ENCODE measurements around the gene NMT1.

The NMT1 gene

GRCh38 chr17:45081047-45081703, 20.1 kb downstream of the NMT1 start:
- DNase-seq (ENCODE audit: low spot score), result peak; percentile 54

GRCh38 chr17:45086391-45086790, 25.3 kb downstream of the NMT1 start:
- peak; percentile 65 for DNase-seq (ENCODE audit: low spot score)

- DNase-seq (ENCODE audit: low spot score), result peak; percentile 61
These were observed 25.9 kb downstream of the NMT1 start for GRCh38 chr17:45086865-45087503.

- no peak for DNase-seq (ENCODE audit: low spot score)
These were observed 26.4 kb downstream of the NMT1 start for GRCh38 chr17:45087504-45087975.

- no peak for DNase-seq (ENCODE audit: low spot score)
These were observed 26.9 kb downstream of the NMT1 start for GRCh38 chr17:45087978-45088377.

- no peak for DNase-seq (ENCODE audit: low spot score)
These were observed 27.6 kb downstream of the NMT1 start for GRCh38 chr17:45088741-45089140.

GRCh38 chr17:45090711-45091110, 29.6 kb downstream of the NMT1 start:
- DNase-seq (ENCODE audit: low spot score), result no peak

- DNase-seq (ENCODE audit: low spot score), result no peak
These were observed 30.8 kb downstream of the NMT1 start for GRCh38 chr17:45091778-45092425.

GRCh38 chr17:45092911-45093430, 31.9 kb downstream of the NMT1 start:
- DNase-seq (ENCODE audit: low spot score), result peak; percentile 100

- peak; percentile 29 for DNase-seq (ENCODE audit: low spot score)
These were observed 32.5 kb downstream of the NMT1 start for GRCh38 chr17:45093444-45094110.

GRCh38 chr17:45096141-45096540, 35.0 kb downstream of the NMT1 start:
- DNase-seq (ENCODE audit: low spot score), result no peak

GRCh38 chr17:45096926-45097325, 35.8 kb downstream of the NMT1 start:
- DNase-seq (ENCODE audit: low spot score), result no peak

GRCh38 chr17:45098081-45098868, 37.2 kb downstream of the NMT1 start:
- no peak for DNase-seq (ENCODE audit: low spot score)

GRCh38 chr17:45098869-45099616, 37.9 kb downstream of the NMT1 start:
- DNase-seq (ENCODE audit: low spot score), result peak; percentile 78

- no peak for DNase-seq (ENCODE audit: low spot score)
These were observed 40.4 kb downstream of the NMT1 start for GRCh38 chr17:45101546-45101882.

GRCh38 chr17:45101883-45102811, 41.0 kb downstream of the NMT1 start:
- no peak for DNase-seq (ENCODE audit: low spot score)

- no peak for DNase-seq (ENCODE audit: low spot score)
These were observed 41.7 kb downstream of the NMT1 start for GRCh38 chr17:45102856-45103255.

GRCh38 chr17:45103269-45103795, 42.2 kb downstream of the NMT1 start:
- no peak for DNase-seq (ENCODE audit: low spot score)

- DNase-seq (ENCODE audit: low spot score), result no peak
These were observed 42.9 kb downstream of the NMT1 start for GRCh38 chr17:45104029-45104428.

- DNase-seq (ENCODE audit: low spot score), result no peak
These were observed 43.4 kb downstream of the NMT1 start for GRCh38 chr17:45104497-45104896.

Measured in globus pallidus (tissue), 1 donor.